Adipose tissue (tissue), 3 donors: ENCODE results near the gene FAM228A. TPM values are rescaled to one million over a fixed set of nuclear protein-coding genes. Genes with fewer than 3 reads are reported as not detected.
"Not testable (repeated sequence)": the region's sequence is repeated elsewhere in the genome, so short reads cannot be mapped to it uniquely, and the experiment has no call there.

Experiments
- H3K27ac ChIP-seq: one replicate; pipeline ENCODE4 v1.5.1; 2013; ENCODE audit warnings: low read depth, low read length
- WGBS, 3 donors: extraction: QIAGEN DNeasy Blood & Tissue Kit; methylation state at CpG; one replicate each; pipeline ENCODE4 v1.1.7; 2013; 5-methylcytosine and 5-hydroxymethylcytosine counted together
- polyA plus RNA-seq, 3 donors: library from polyadenylated mRNA; stranded (reverse); fragments of 200-250 nt; gene quantifications; one replicate each; pipeline ENCODE4 v1.2.3, GENCODE V29; 2013
- donor health status: healthy with polysubstance abuse.
- donor health status: Bipolar disorder and iron deficiency.
- donor health status: healthy.

Gene FAM228A
- polyA plus RNA-seq: 1 to 10 TPM in 2 of 3 donors, under 1 TPM in 1; 0.29 to 5.6 (median 4.0) TPM

- no peak within 1 kb of the TSS for H3K27ac ChIP-seq
- 21 to 38% (median 34%) methylated on average over 37 to 46 of the region's 46 CpGs for WGBS, 3 donors
These were observed at the start of gene FAM228A for GRCh38 chr2:24174851-24175277. Gene FAM228A, plus strand, starts transcription at chr2:24175053. Its CDS starts 428 bp downstream, at chr2:24175481.

- 34 to 66% (median 53%) methylated on average over 1 of the region's 1 CpG for WGBS, 3 donors
These were observed 48.9 kb upstream of the FAM228A start for GRCh38 chr2:24125956-24126355.

GRCh38 chr2:24132543-24132942 lies 42.3 kb upstream of the FAM228A start:
- WGBS, 3 donors: 93 to 97% (median 97%) methylated on average over 3 of the region's 3 CpGs
- H3K27ac ChIP-seq: no peak overlapping the region

More at GRCh38 chr2:24125956-24126355, 48.9 kb upstream of the FAM228A start:
- H3K27ac ChIP-seq: no peak overlapping the region

GRCh38 chr2:24140305-24140704 lies 34.5 kb upstream of the FAM228A start:
- WGBS, 3 donors: 94 to 96% (median 95%) methylated on average over 5 of the region's 5 CpGs
- not testable (repeated sequence) for H3K27ac ChIP-seq

GRCh38 chr2:24147364-24147763 lies 27.5 kb upstream of the FAM228A start:
- H3K27ac ChIP-seq: no peak overlapping the region

GRCh38 chr2:24152413-24153197 lies 22.2 kb upstream of the FAM228A start:
- WGBS, 3 donors: 87 to 95% (median 90%) methylated on average over 5 of the region's 5 CpGs
- no peak overlapping the region for H3K27ac ChIP-seq

- 82 to 93% (median 92%) methylated on average over 4 of the region's 4 CpGs for WGBS, 3 donors
- H3K27ac ChIP-seq: no peak overlapping the region
These were observed 21.4 kb upstream of the FAM228A start for GRCh38 chr2:24153478-24153877.

- WGBS, 3 donors: 66 to 79% (median 73%) methylated on average over 5 of the region's 5 CpGs
- no peak overlapping the region for H3K27ac ChIP-seq
These were observed 16.7 kb upstream of the FAM228A start for GRCh38 chr2:24158131-24158530.

- no peak overlapping the region for H3K27ac ChIP-seq
- 78 to 97% (median 95%) methylated on average over 4 of the region's 4 CpGs for WGBS, 3 donors
These were observed 15.1 kb upstream of the FAM228A start for GRCh38 chr2:24159708-24160107.

- no peak overlapping the region for H3K27ac ChIP-seq
These were observed 14.1 kb upstream of the FAM228A start for GRCh38 chr2:24160761-24161160.

- H3K27ac ChIP-seq: no peak overlapping the region
- 96 to 100% (median 100%) methylated on average over 1 of the region's 1 CpG for WGBS, 3 donors
These were observed 12.4 kb upstream of the FAM228A start for GRCh38 chr2:24162494-24162893.

GRCh38 chr2:24163186-24163585 lies 11.7 kb upstream of the FAM228A start:
- H3K27ac ChIP-seq: no peak overlapping the region
- WGBS, 3 donors: 42 to 61% (median 58%) methylated on average over 3 of the region's 3 CpGs

- H3K27ac ChIP-seq: no peak overlapping the region
- WGBS, 3 donors: 68 to 87% (median 69%) methylated on average over 2 of the region's 2 CpGs
These were observed 11.3 kb upstream of the FAM228A start for GRCh38 chr2:24163601-24164000.

- WGBS, 3 donors: 56 to 77% (median 56%) methylated on average over 6 to 8 of the region's 8 CpGs
- H3K27ac ChIP-seq: no peak overlapping the region
These were observed 10.4 kb upstream of the FAM228A start for GRCh38 chr2:24164416-24164973.

GRCh38 chr2:24169023-24169422 lies 5.8 kb upstream of the FAM228A start:
- 94 to 97% (median 95%) methylated on average over 5 of the region's 5 CpGs for WGBS, 3 donors
- H3K27ac ChIP-seq: no peak overlapping the region

- WGBS, 3 donors: 70 to 78% (median 75%) methylated on average over 17 of the region's 17 CpGs
- H3K27ac ChIP-seq: no peak overlapping the region
These were observed 856 bp downstream of the FAM228A start for GRCh38 chr2:24175631-24176187.

GRCh38 chr2:24176326-24176725 lies 1.5 kb downstream of the FAM228A start:
- H3K27ac ChIP-seq: no peak overlapping the region
- WGBS, 3 donors: 72 to 91% (median 88%) methylated on average over 1 of the region's 1 CpG

- no peak overlapping the region for H3K27ac ChIP-seq
These were observed 4.8 kb downstream of the FAM228A start for GRCh38 chr2:24179683-24180082.

- no peak overlapping the region for H3K27ac ChIP-seq
- WGBS, 3 donors: 66 to 82% (median 69%) methylated on average over 6 of the region's 6 CpGs
These were observed 7.0 kb downstream of the FAM228A start for GRCh38 chr2:24181849-24182248.

GRCh38 chr2:24182507-24182906 lies 7.7 kb downstream of the FAM228A start:
- H3K27ac ChIP-seq: no peak overlapping the region
- WGBS, 3 donors: 89 to 94% (median 94%) methylated on average over 7 of the region's 7 CpGs
